Activated B cell treated with CpG ODN at 0.5 μM for 24 hours (primary cell): Measurements from ENCODE around the gene ERAL1. TPM values are rescaled to one million over a fixed set of nuclear protein-coding genes. Genes with fewer than 3 reads are reported as not detected.

ENCODE experiments used
- ATAC-seq: fragments of 200-7000 bp; cut with Tn5 transposase; one replicate; pipeline ENCODE4 v1.10.0; 2021; ENCODE audit warnings: low read depth, mild to moderate bottlenecking, moderate library complexity
- CTCF ChIA-PET: fragments of 350-600 bp; sonication (Branson Sonifier 250); formaldehyde crosslinking; loops from one replicate; lab custom pipeline; 2021; ENCODE audit warnings: antibody characterized with exemption; lab: Charles Lee
- POLR2A ChIA-PET: fragments of 350-600 bp; sonication (Branson Sonifier 250); formaldehyde crosslinking; loops from one replicate; lab custom pipeline; 2021; ENCODE audit warnings: antibody characterized with exemption; lab: Charles Lee
- DNase-seq: peaks from one replicate; pipeline ENCODE4 v3.0.0; 2022
- H3K27ac Mint-ChIP-seq: one replicate; pipeline ENCODE4 v1.8.0; 2020; ENCODE audit warnings: mixed read lengths
- H3K27me3 Mint-ChIP-seq: one replicate; pipeline ENCODE4 v1.8.0; 2021; ENCODE audit warnings: mixed read lengths
- H3K36me3 Mint-ChIP-seq: one replicate; pipeline ENCODE4 v1.8.0; 2021; ENCODE audit warnings: low read depth, mixed read lengths
- H3K4me1 Mint-ChIP-seq: one replicate; pipeline ENCODE4 v1.8.0; 2021; ENCODE audit warnings: mixed read lengths
- H3K4me3 Mint-ChIP-seq: one replicate; pipeline ENCODE4 v1.8.0; 2020; ENCODE audit warnings: mild to moderate bottlenecking, mixed read lengths
- H3K9me3 Mint-ChIP-seq: one replicate; pipeline ENCODE4 v1.8.0; 2020; ENCODE audit warnings: mixed read lengths
- intact Hi-C: fragments of 100-400 bp; cut with micrococcal nuclease; formaldehyde crosslinking; loops from one replicate; pipeline ENCODE4 v1.15.1; 2024
- total RNA-seq: library from RNA; stranded (reverse); gene quantifications from 2 replicates; pipeline ENCODE4 v1.2.3, GENCODE V29; 2022
- TF ChIP-seq, protein P1 (sequence below): fragments of 200-600 bp; IDR thresholded peaks from one replicate; pipeline ENCODE4 v1.8.0; 2022; ENCODE audit warnings: antibody characterized with exemption, mild to moderate bottlenecking

The ERAL1 gene
- total RNA-seq, 1 donor from 2014 or later, result 47.6 TPM

- no peak for DNase-seq
- CTCF ChIA-PET, result interaction anchor here (3.3 kb wide), 1 partner anchor 155 kb away, joined by 11 read pairs; the partner anchor contains the start of gene TLCD1
- H3K4me1 Mint-ChIP-seq, result peaks cover 19% of the 10 kb centered on the region
- no peaks in the 10 kb centered on the region for H3K9me3 Mint-ChIP-seq
- H3K27ac Mint-ChIP-seq, result no peak overlapping the region
- ATAC-seq, result no peak
- H3K36me3 Mint-ChIP-seq, result peaks cover 87% of the 10 kb centered on the region
- TF ChIP-seq, protein P1, sequence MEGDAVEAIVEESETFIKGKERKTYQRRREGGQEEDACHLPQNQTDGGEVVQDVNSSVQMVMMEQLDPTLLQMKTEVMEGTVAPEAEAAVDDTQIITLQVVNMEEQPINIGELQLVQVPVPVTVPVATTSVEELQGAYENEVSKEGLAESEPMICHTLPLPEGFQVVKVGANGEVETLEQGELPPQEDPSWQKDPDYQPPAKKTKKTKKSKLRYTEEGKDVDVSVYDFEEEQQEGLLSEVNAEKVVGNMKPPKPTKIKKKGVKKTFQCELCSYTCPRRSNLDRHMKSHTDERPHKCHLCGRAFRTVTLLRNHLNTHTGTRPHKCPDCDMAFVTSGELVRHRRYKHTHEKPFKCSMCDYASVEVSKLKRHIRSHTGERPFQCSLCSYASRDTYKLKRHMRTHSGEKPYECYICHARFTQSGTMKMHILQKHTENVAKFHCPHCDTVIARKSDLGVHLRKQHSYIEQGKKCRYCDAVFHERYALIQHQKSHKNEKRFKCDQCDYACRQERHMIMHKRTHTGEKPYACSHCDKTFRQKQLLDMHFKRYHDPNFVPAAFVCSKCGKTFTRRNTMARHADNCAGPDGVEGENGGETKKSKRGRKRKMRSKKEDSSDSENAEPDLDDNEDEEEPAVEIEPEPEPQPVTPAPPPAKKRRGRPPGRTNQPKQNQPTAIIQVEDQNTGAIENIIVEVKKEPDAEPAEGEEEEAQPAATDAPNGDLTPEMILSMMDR, result no peak
- POLR2A ChIA-PET, result interaction anchor here (1.3 kb wide), 1 partner anchor 16 kb away, joined by 5 read pairs; the partner anchor contains the start of gene FLOT2
- H3K27me3 Mint-ChIP-seq, result no peaks in the 10 kb centered on the region
- no peak overlapping the region for H3K4me3 Mint-ChIP-seq
- intact Hi-C loops, result no loop called here
These were observed 26.8 kb downstream of the ERAL1 start for GRCh38 chr17:28881533-28882056.

- peaks cover 87% of the 10 kb centered on the region for H3K36me3 Mint-ChIP-seq
- intact Hi-C loops, result no loop called here
- TF ChIP-seq, protein P1, result no peak
- H3K9me3 Mint-ChIP-seq, result no peaks in the 10 kb centered on the region
- H3K4me1 Mint-ChIP-seq, result peaks cover 23% of the 10 kb centered on the region
- H3K4me3 Mint-ChIP-seq, result no peak overlapping the region
- H3K27ac Mint-ChIP-seq, result no peak overlapping the region
- ATAC-seq (no peak), DNase-seq (no peak)
- CTCF ChIA-PET, result interaction anchor here (1.0 kb wide), 1 partner anchor 33 kb away, joined by 3 read pairs; no protein-coding TSS in a partner anchor
- POLR2A ChIA-PET, result interaction anchor here (0.6 to 1.3 kb wide), 3 partner anchors 15 to 102 kb away, joined by 3 to 5 read pairs (median 5); partner anchors contain the start of gene FLOT2
- H3K27me3 Mint-ChIP-seq, result no peaks in the 10 kb centered on the region
These were observed 27.5 kb downstream of the ERAL1 start for GRCh38 chr17:28882154-28882895.

DNA sequence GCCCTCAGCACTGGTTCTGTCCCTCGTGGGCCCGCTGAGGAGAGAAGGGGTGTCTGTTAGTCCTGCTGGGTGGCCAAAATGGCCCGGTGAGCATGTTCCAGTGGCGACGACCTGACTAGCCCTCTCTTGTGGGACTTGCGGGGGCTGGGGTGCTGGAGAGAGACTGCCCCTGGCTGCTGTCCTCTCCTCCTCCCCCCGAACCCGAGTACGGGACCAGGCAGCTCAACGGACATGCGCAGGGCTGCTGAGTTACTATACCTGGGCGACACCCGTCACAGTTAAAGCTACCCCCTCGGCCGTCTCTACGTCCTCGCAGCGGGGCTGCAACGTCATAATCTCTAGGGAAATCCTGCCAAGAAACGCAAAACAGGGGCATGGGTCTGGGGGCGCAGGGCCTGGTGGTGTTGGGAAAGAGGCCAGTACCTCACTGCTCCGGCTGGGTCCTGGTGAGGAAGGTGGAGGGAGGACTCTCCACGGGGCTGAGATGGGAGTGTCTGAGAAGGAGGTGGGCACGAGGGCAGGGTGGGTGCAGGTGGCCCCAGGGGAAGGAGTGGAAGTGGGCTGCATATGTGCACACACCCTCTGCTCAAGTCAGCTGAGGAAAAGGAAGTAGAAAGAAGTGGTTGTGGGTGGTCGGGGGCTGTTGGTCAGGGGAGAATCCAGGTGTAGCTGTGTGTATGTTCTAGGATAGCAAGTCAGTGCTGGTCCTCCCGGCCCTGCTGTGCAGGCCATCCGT, 29.3 kb downstream of the ERAL1 start:
- no peaks in the 10 kb centered on the region for H3K9me3 Mint-ChIP-seq
- no peaks in the 10 kb centered on the region for H3K27me3 Mint-ChIP-seq
- H3K27ac Mint-ChIP-seq, result no peak overlapping the region
- POLR2A ChIA-PET, result interaction anchor here (0.5 to 1.1 kb wide), 2 partner anchors 8 to 23 kb away, joined by 3 to 6 read pairs; no protein-coding TSS in a partner anchor
- intact Hi-C loops, result no loop called here
- H3K4me3 Mint-ChIP-seq, result no peak overlapping the region
- CTCF ChIA-PET, result no interaction called here
- H3K36me3 Mint-ChIP-seq, result peaks cover 80% of the 10 kb centered on the region
- ATAC-seq, result no peak
- no peak for DNase-seq
- TF ChIP-seq, protein P1, result no peak
- H3K4me1 Mint-ChIP-seq, result peaks cover 41% of the 10 kb centered on the region

- POLR2A ChIA-PET, result interaction anchor here (1.4 kb wide), 1 partner anchor 8 kb away, joined by 7 read pairs; no protein-coding TSS in a partner anchor
- H3K27ac Mint-ChIP-seq, result no peak overlapping the region
These were observed 30.5 kb downstream of the ERAL1 start for GRCh38 chr17:28885363-28885762.

More at GRCh38 chr17:28885363-28885762, 30.5 kb downstream of the ERAL1 start:
- TF ChIP-seq, protein P1, result no peak
- ATAC-seq (no peak), DNase-seq (no peak)
- no peaks in the 10 kb centered on the region for H3K9me3 Mint-ChIP-seq
- H3K4me1 Mint-ChIP-seq, result peaks cover 52% of the 10 kb centered on the region
- CTCF ChIA-PET, result no interaction called here
- H3K36me3 Mint-ChIP-seq, result peaks cover 71% of the 10 kb centered on the region
- H3K4me3 Mint-ChIP-seq, result no peak overlapping the region
- intact Hi-C loops, result no loop called here
- H3K27me3 Mint-ChIP-seq, result no peaks in the 10 kb centered on the region
